Vein endothelial cell (primary cell): ENCODE data around the gene TEX47. TPM values are rescaled to one million over a fixed set of nuclear protein-coding genes. Genes with fewer than 3 reads are reported as not detected.

Experiments
- small RNA-seq: library from RNA; depleted of rRNA; stranded (forward); fragments of <200 nt; gene quantifications from one replicate; pipeline ENCODE3, GENCODE V24; 2012
- total RNA-seq: library from RNA; depleted of rRNA; stranded (reverse); fragments of >200 nt; gene quantifications from 2 replicates; pipeline ENCODE4 v1.2.3, GENCODE V29; 2012

Gene TEX47
- not detected in 2 replicates for total RNA-seq

GRCh38 chr7:88795553-88795952, at the start of gene TEX47:
Gene TEX47 (minus strand): TSS chr7:88795737. CDS start chr7:88794942, 795 bp downstream.

DNA sequence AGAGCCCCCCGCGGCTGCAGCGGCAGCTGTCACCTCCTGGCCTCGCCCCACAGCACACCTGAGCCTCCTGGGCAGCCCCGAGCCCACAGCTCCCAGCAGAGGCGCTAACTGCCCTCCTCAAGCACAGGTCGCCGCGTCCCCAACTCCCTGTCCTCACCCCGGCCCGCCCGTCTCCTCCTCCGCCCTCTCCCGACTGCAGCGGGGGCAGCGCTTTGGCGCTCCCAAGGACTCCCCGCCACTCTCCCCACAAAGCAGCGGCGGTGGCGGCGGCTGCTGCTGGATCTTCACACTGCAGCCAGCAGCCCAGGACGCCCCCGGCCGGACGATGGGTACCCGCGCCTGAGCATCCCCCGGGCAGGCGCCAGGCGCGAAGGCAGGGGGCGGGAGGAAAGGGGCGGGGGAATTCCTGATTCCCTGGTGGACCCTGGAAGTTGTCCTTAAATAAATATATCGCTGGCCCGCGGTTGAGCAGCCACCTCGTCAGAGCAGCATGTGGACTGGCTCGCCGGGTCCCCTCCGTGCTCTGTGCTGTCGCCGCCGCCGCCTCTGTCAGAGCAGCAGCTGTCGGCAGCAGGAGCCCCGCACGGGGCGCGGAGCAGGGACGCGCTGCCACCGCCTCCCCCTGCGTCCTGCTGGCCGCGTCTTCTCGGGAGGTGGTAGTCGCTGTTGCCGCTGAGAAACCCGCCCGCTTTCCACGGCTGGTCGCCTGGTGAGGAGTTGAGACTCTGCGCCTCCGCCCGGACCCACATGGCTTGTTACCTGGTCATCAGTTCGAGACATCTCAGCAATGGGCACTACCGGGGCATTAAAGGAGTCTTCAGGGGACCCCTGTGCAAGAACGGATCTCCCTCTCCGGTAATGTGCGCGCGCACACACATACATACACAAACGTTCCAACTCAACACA, 36.1 kb downstream of the TEX47 start, which contains the start of gene ZNF804B:
Gene ZNF804B (plus strand): TSS at position 471 of the 906 bp plus-strand sequence. CDS start 277 bp downstream, at position 748.

Small RNA genes lying within 50 kb of the gene (small RNA-seq; reads per million reads assigned to genes)
- gene AC002127.1 = not detected

Other genes starting within 250 kb of the TEX47 start
- gene ZNF804B, start 36.0 kb downstream of the TEX47 start, total RNA-seq = not detected in 2 replicates